Endothelial cell of umbilical vein (primary cell): Measurements from ENCODE around the gene MGLL. TPM values are rescaled to one million over a fixed set of nuclear protein-coding genes. Genes with fewer than 3 reads are reported as not detected.

Source experiments
- BruUV-seq: library from RNA; stranded (reverse); fragments of 400-500 nt; replicated peaks from 2 replicates; lab custom pipeline; 2021; lab: Mats Ljungman, UMichigan
- CTCF ChIA-PET: fragments of 300-600, 350-600 bp; sonication (Branson Sonifier 250); formaldehyde crosslinking; loops from one replicate; lab custom pipeline; 2021; ENCODE audit warnings: antibody characterized with exemption, inconsistent platforms; lab: Charles Lee
- POLR2A ChIA-PET: fragments of 300-600, 350-600 bp; sonication (Branson Sonifier 250); formaldehyde crosslinking; loops from one replicate; lab custom pipeline; 2021; ENCODE audit warnings: antibody characterized with exemption, inconsistent platforms; lab: Charles Lee
- DNase-seq: peaks from one replicate; pipeline ENCODE4 v3.0.0-alpha.2; 2011; ENCODE audit warnings: low read depth, low spot score
- FAIRE-seq: peaks from 2 replicates; lab custom pipeline; 2011; peaks lifted over from hg19 to GRCh38; lab: Jason Lieb, UNC
- H2AFZ ChIP-seq: 2 replicates; pipeline ENCODE4 v1.6.0; 2012; ENCODE audit warnings: low read depth, low read length, control low read depth, inconsistent platforms
- H3K27ac ChIP-seq: 2 replicates; pipeline ENCODE4 v1.5.1; 2011; ENCODE audit warnings: low read depth, mild to moderate bottlenecking, control low read depth, low read length, moderate library complexity; ENCODE audit not compliant: insufficient read depth
- H3K27me3 ChIP-seq, 2 experiments: 2 replicates each; pipeline versions ENCODE4 v1.6.0 to v1.6.1; 2011; ENCODE audit warnings: low read length in 2 of 2, mixed read lengths in 1 of 2; ENCODE audit not compliant: control insufficient read depth in 2 of 2, insufficient read depth in 2 of 2
- H3K36me3 ChIP-seq, 2 experiments: 2 replicates in 1 of 2; 3 replicates in 1 of 2; pipeline ENCODE4 v1.5.1; 2011; ENCODE audit warnings: low read length in 2 of 2, mild to moderate bottlenecking in 1 of 2, moderate library complexity in 1 of 2; ENCODE audit not compliant: control insufficient read depth in 2 of 2, insufficient read depth in 2 of 2; ENCODE audit errors: extremely low read depth in 1 of 2
- H3K4me1 ChIP-seq: 3 replicates; pipeline ENCODE4 v1.5.1; 2011; ENCODE audit warnings: mild to moderate bottlenecking, low read length; ENCODE audit not compliant: control insufficient read depth, insufficient read depth; ENCODE audit errors: extremely low read depth
- H3K4me2 ChIP-seq: 2 replicates; pipeline ENCODE4 v1.6.1; 2011; ENCODE audit warnings: low read length, control low read depth, mixed read lengths; ENCODE audit not compliant: insufficient read depth
- H3K4me3 ChIP-seq, 3 experiments: fragments of 200-600 bp in 1 of 3; sonication (generic), shearing (Covaris generic) in 1 of 3; replicated peaks in 1 of 3; 2 replicates each; pipeline ENCODE4 v1.5.1; 2011 to 2016; ENCODE audit warnings: control low read depth in 3 of 3, low read length in 3 of 3, mild to moderate bottlenecking in 2 of 3, inconsistent platforms in 1 of 3, low read depth in 1 of 3, moderate library complexity in 1 of 3; ENCODE audit not compliant: insufficient read depth in 1 of 3
- H3K79me2 ChIP-seq: 2 replicates; pipeline ENCODE4 v1.6.0; 2012; ENCODE audit warnings: low read length, inconsistent platforms; ENCODE audit not compliant: control insufficient read depth, insufficient read depth
- H3K9ac ChIP-seq: replicated peaks from 2 replicates; pipeline ENCODE3; 2011; ENCODE audit warnings: low read length, control low read depth; ENCODE audit not compliant: insufficient read depth; ENCODE audit errors: extremely low read depth
- H3K9me1 ChIP-seq: replicated peaks from 3 replicates; pipeline ENCODE4 v1.6.0; 2011; ENCODE audit warnings: mild to moderate bottlenecking, low read length; ENCODE audit not compliant: control insufficient read depth, insufficient read depth; ENCODE audit errors: extremely low read depth
- H3K9me3 ChIP-seq: replicated peaks from 2 replicates; pipeline ENCODE4 v1.5.1; 2012; ENCODE audit warnings: low read length, inconsistent platforms; ENCODE audit not compliant: control insufficient read depth, insufficient read depth
- H4K20me1 ChIP-seq: replicated peaks from 2 replicates; pipeline ENCODE3; 2011; ENCODE audit warnings: mild to moderate bottlenecking, low read length; ENCODE audit not compliant: control insufficient read depth, insufficient read depth; ENCODE audit errors: extremely low read depth
- EZH2 ChIP-seq: IDR thresholded peaks from 2 replicates; pipeline ENCODE4 v1.6.1; 2012; ENCODE audit warnings: borderline replicate concordance, low read depth, mild to moderate bottlenecking, moderate library complexity, low read length, inconsistent platforms; ENCODE audit not compliant: severe bottlenecking
- FOS ChIP-seq: IDR thresholded peaks from 2 replicates; pipeline ENCODE4 v1.6.1; 2011; ENCODE audit warnings: mild to moderate bottlenecking, low read length, moderate library complexity, borderline replicate concordance; ENCODE audit not compliant: insufficient read depth
- GATA2 ChIP-seq: IDR thresholded peaks from 2 replicates; pipeline ENCODE4 v1.7.0; 2011; ENCODE audit warnings: low read depth, mild to moderate bottlenecking, moderate library complexity, mixed read lengths, low read length; ENCODE audit not compliant: insufficient read length, insufficient read depth
- JUN ChIP-seq: IDR thresholded peaks from 2 replicates; pipeline ENCODE4 v1.6.1; 2011; ENCODE audit warnings: borderline replicate concordance, low read depth; ENCODE audit not compliant: insufficient read length, insufficient read depth
- MYC ChIP-seq: IDR thresholded peaks from one replicate; pipeline ENCODE4 v1.6.1; 2011; ENCODE audit warnings: mild to moderate bottlenecking, low read depth, low read length
- POLR2A ChIP-seq: IDR thresholded peaks from 2 replicates; pipeline ENCODE4 v1.6.1; 2012; ENCODE audit warnings: low read depth, mild to moderate bottlenecking, control low read depth, low read length
- POLR2AphosphoS5 ChIP-seq: IDR thresholded peaks from 2 replicates; pipeline ENCODE4 v1.6.1; 2012; ENCODE audit warnings: low read depth, mild to moderate bottlenecking, control low read depth, low read length, moderate library complexity; ENCODE audit not compliant: insufficient read depth
- dilution Hi-C: fragments of 300-500 bp; cut with MboI; formaldehyde crosslinking; loops from one replicate; pipeline ENCODE4 v1.15.0; 2019; ENCODE audit warnings: low sequenced_read_pairs; ENCODE audit not compliant: extremely low pct_ligation_motif_present
- intact Hi-C: fragments of 100-400 bp; cut with micrococcal nuclease; formaldehyde crosslinking; loops from one replicate; pipeline ENCODE4 v1.10.0; 2022
- polyA plus RNA-seq, 4 experiments: library from polyadenylated mRNA; depleted of rRNA in 3 of 4; stranded (reverse) in 3 of 4; unstranded in 1 of 4; fragments of >200 nt; gene quantifications; 2 replicates each; pipeline versions ENCODE4 v1.2.1 to v1.2.3, GENCODE V29; 2011 to 2012; ENCODE audit warnings: missing spikeins in 1 of 4
- total RNA-seq: library from RNA; stranded (reverse); gene quantifications from 2 replicates; pipeline ENCODE4 v1.2.3, GENCODE V29; 2021
- TF ChIP-seq, protein P1 (sequence below): IDR thresholded peaks from 2 replicates; pipeline ENCODE4 v1.6.1; 2011; ENCODE audit not compliant: insufficient read depth, insufficient read length
- TF ChIP-seq, protein P2 (sequence below), 2 donors: IDR thresholded peaks; 1 replicate in 1 of 2; 2 replicates in 1 of 2; pipeline ENCODE4 v1.5.1; 2011; ENCODE audit warnings: low read length in 2 of 2, mild to moderate bottlenecking in 2 of 2, moderate library complexity in 2 of 2, control low read depth in 1 of 2, inconsistent platforms in 1 of 2, low read depth in 1 of 2; ENCODE audit not compliant: insufficient read depth in 1 of 2; ENCODE audit errors: extremely low read depth in 1 of 2

The MGLL gene
- total and polyA plus RNA-seq, 2 donors (not counting 3 experiments of a cell fraction or from before 2014, with no cell fraction given) = 30.7 to 60.2 TPM

DNA sequence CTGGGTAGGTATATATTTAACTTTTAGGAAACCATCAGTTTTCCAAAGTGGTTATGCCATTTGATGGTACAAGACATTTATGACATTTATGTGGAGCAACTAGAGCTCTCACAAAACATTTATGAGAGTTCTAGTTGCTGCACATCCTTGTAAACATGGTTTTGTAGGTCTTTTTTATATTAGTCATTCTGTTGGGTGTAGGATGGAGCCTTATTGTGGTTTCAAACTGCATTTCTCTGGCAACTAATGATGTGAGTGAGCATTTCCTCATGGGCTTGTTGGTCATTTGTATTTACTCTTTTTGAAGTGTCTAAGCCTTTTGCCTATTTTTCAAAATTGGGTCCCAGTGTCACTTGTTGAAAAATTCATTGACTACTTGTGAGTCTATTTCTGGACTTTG, 45.7 kb upstream of the MGLL start:
- H3K36me3 ChIP-seq = no peaks in the 10 kb centered on the region
- no peaks in the 10 kb centered on the region for H3K4me1 ChIP-seq
- BruUV-seq = no TSS peak
- TF ChIP-seq POLR2A (no peak), JUN (no peak), GATA2 (no peak), POLR2AphosphoS5 (no peak), EZH2 (no peak), MYC (no peak), FOS (no peak)
- TF ChIP-seq, protein P1, sequence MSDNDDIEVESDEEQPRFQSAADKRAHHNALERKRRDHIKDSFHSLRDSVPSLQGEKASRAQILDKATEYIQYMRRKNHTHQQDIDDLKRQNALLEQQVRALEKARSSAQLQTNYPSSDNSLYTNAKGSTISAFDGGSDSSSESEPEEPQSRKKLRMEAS = no peak
- TF ChIP-seq, protein P2, sequence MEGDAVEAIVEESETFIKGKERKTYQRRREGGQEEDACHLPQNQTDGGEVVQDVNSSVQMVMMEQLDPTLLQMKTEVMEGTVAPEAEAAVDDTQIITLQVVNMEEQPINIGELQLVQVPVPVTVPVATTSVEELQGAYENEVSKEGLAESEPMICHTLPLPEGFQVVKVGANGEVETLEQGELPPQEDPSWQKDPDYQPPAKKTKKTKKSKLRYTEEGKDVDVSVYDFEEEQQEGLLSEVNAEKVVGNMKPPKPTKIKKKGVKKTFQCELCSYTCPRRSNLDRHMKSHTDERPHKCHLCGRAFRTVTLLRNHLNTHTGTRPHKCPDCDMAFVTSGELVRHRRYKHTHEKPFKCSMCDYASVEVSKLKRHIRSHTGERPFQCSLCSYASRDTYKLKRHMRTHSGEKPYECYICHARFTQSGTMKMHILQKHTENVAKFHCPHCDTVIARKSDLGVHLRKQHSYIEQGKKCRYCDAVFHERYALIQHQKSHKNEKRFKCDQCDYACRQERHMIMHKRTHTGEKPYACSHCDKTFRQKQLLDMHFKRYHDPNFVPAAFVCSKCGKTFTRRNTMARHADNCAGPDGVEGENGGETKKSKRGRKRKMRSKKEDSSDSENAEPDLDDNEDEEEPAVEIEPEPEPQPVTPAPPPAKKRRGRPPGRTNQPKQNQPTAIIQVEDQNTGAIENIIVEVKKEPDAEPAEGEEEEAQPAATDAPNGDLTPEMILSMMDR (IDR thresholded peaks at IDR 0.05; ENCODE audit: extremely low read depth in 1 of 2, insufficient read depth in 1 of 2, low read depth in 1 of 2, low read length in 2 of 2) = no peak
- H3K27ac ChIP-seq = no peak overlapping the region
- ChIA-PET POLR2A (no interaction called here), CTCF (no interaction called here)
- H4K20me1 ChIP-seq = no peaks in the 10 kb centered on the region
- dilution Hi-C loops (no loop called here), intact Hi-C loops (no loop called here)
- H3K9ac ChIP-seq = no peak overlapping the region
- DNase-seq (no peak), FAIRE-seq (no peak)
- H2AFZ ChIP-seq = no peak overlapping the region
- no peak overlapping the region for H3K4me3 ChIP-seq
- no peaks in the 10 kb centered on the region for H3K79me2 ChIP-seq
- H3K27me3 ChIP-seq = peaks cover 14 to 24% of the 10 kb centered on the region in 2 experiments
- H3K9me3 ChIP-seq = no peaks in the 10 kb centered on the region
- H3K9me1 ChIP-seq = no peaks in the 10 kb centered on the region
- no peak overlapping the region for H3K4me2 ChIP-seq
